OCI-LY3 (cell line): Measurements from ENCODE around the gene OVAAL.

Experiments
- H2AFZ ChIP-seq: fragments of 200-600, 300-600 bp; shearing (Covaris generic); 2 replicates; pipeline ENCODE4 v1.6.0; 2014; ENCODE audit warnings: antibody characterized with exemption, low read depth, low read length
- H3K27ac ChIP-seq: fragments of 200-600, 300-600 bp; sonication (generic); 2 replicates; pipeline ENCODE4 v1.5.1; 2014; ENCODE audit warnings: mild to moderate bottlenecking, low read length, moderate library complexity, mixed read lengths
- H3K27me3 ChIP-seq: fragments of 200-600, 300-600 bp; sonication (generic); 2 replicates; pipeline ENCODE4 v1.6.1; 2014; ENCODE audit warnings: low read depth, low read length, mixed read lengths
- H3K36me3 ChIP-seq: fragments of 200-600, 300-600 bp; sonication (generic); replicated peaks from 2 replicates; pipeline ENCODE3; 2014; ENCODE audit warnings: low read depth, low read length, mixed read lengths
- H3K4me1 ChIP-seq: fragments of 300-600, 200-600 bp; sonication (generic); 2 replicates; pipeline ENCODE4 v1.6.1; 2014; ENCODE audit warnings: low read length, mixed read lengths
- H3K4me2 ChIP-seq: fragments of 200-600, 300-600 bp; sonication (generic); 2 replicates; pipeline ENCODE4 v1.6.1; 2014; ENCODE audit warnings: low read length, mixed read lengths
- H3K4me3 ChIP-seq: fragments of 300-600, 200-600 bp; sonication (generic); 2 replicates; pipeline ENCODE4 v1.5.1; 2014; ENCODE audit warnings: antibody characterized with exemption, mild to moderate bottlenecking, low read length, moderate library complexity
- H3K79me2 ChIP-seq: fragments of 300-600, 200-600 bp; shearing (Covaris generic); 2 replicates; pipeline ENCODE4 v1.6.1; 2014; ENCODE audit warnings: mild to moderate bottlenecking, low read length, mixed read lengths
- H3K9ac ChIP-seq: fragments of 300-600, 200-600 bp; shearing (Covaris generic); 2 replicates; pipeline ENCODE4 v1.6.0; 2014; ENCODE audit warnings: mild to moderate bottlenecking, low read length, moderate library complexity
- H3K9me3 ChIP-seq: fragments of 200-600, 300-600 bp; shearing (Covaris generic); 2 replicates; pipeline ENCODE4 v1.6.1; 2014; ENCODE audit warnings: low read length, mixed read lengths; ENCODE audit not compliant: insufficient read depth
- H4K20me1 ChIP-seq: fragments of 200-600, 300-600 bp; sonication (generic); 2 replicates; pipeline ENCODE4 v1.6.1; 2016; ENCODE audit warnings: low read length, mixed read lengths; ENCODE audit not compliant: insufficient read depth
- CTCF ChIP-seq: fragments of 200-600, 300-600 bp; sonication (generic); IDR thresholded peaks from 2 replicates; pipeline ENCODE4 v1.5.1; 2014; ENCODE audit warnings: antibody characterized with exemption, low read length, low read depth
- EZH2phosphoT487 ChIP-seq: fragments of 200-600 bp; shearing (Covaris generic); IDR thresholded peaks from 2 replicates; pipeline ENCODE4 v1.6.1; 2018; ENCODE audit warnings: antibody characterized with exemption, mixed run types, low read depth

Gene OVAAL

GRCh38 chr1:180528868-180529470 is 29.8 kb upstream of the OVAAL start:
- Histone ChIP-seq H3K4me2 (no peak overlapping the region), H3K4me1 (peaks cover 15% of the 10 kb centered on the region), H3K27me3 (0 out of 2 replicates have a peak, but pooled peaks cover 3% of the 10 kb centered on the region), H2AFZ (no peak overlapping the region), H3K9ac (no peak overlapping the region), H3K4me3 (no peak overlapping the region), H3K36me3 (no peaks in the 10 kb centered on the region), H3K79me2 (no peaks in the 10 kb centered on the region), H4K20me1 (no peaks in the 10 kb centered on the region), H3K27ac (no peak overlapping the region), H3K9me3 (no peaks in the 10 kb centered on the region)
- TF ChIP-seq EZH2phosphoT487 (no peak), CTCF (no peak)

GRCh38 chr1:180530501-180530900 is 28.3 kb upstream of the OVAAL start:
- Histone ChIP-seq H3K4me1 (peaks cover 8% of the 10 kb centered on the region), H3K4me3 (no peak overlapping the region), H3K9me3 (no peaks in the 10 kb centered on the region), H4K20me1 (no peaks in the 10 kb centered on the region), H3K27me3 (0 out of 2 replicates have a peak, but pooled peaks cover 3% of the 10 kb centered on the region), H3K4me2 (no peak overlapping the region), H3K9ac (no peak overlapping the region), H3K27ac (no peak overlapping the region), H3K36me3 (no peaks in the 10 kb centered on the region), H3K79me2 (no peaks in the 10 kb centered on the region), H2AFZ (no peak overlapping the region)
- TF ChIP-seq CTCF (no peak), EZH2phosphoT487 (no peak)

GRCh38 chr1:180532854-180533253 is 25.9 kb upstream of the OVAAL start:
- TF ChIP-seq EZH2phosphoT487 (no peak), CTCF (no peak)
- no peaks in the 10 kb centered on the region for H4K20me1 ChIP-seq

GRCh38 chr1:180533266-180533987 is 25.3 kb upstream of the OVAAL start:
- TF ChIP-seq CTCF (peak; percentile 97), EZH2phosphoT487 (no peak)
- 0 out of 2 replicates have a peak overlapping the region, but pooled peaks have one; percentile 1 for H3K9ac ChIP-seq
- peak overlapping the region; percentile 30 for H3K4me3 ChIP-seq
- H3K4me2 ChIP-seq = peak overlapping the region; percentile 55
- peaks cover 15% of the 10 kb centered on the region for H3K27me3 ChIP-seq
- no peak overlapping the region for H3K27ac ChIP-seq
- no peaks in the 10 kb centered on the region for H4K20me1 ChIP-seq
- H3K79me2 ChIP-seq = no peaks in the 10 kb centered on the region
- H3K9me3 ChIP-seq = no peaks in the 10 kb centered on the region
- peaks cover 17% of the 10 kb centered on the region for H3K4me1 ChIP-seq
- H3K36me3 ChIP-seq = no peaks in the 10 kb centered on the region
- H2AFZ ChIP-seq = peak overlapping the region; percentile 92

More at GRCh38 chr1:180532854-180533253, 25.9 kb upstream of the OVAAL start:
- H3K79me2 ChIP-seq = no peaks in the 10 kb centered on the region
- no peaks in the 10 kb centered on the region for H3K36me3 ChIP-seq
- H3K27ac ChIP-seq = no peak overlapping the region
- H3K4me3 ChIP-seq = no peak overlapping the region
- no peaks in the 10 kb centered on the region for H3K9me3 ChIP-seq
- H3K4me2 ChIP-seq = peak overlapping the region; percentile 55; the same call in 1 of the 2 replicates
- H3K4me1 ChIP-seq = peaks cover 17% of the 10 kb centered on the region
- H3K27me3 ChIP-seq = peaks cover 15% of the 10 kb centered on the region
- no peak overlapping the region for H3K9ac ChIP-seq
- H2AFZ ChIP-seq = peak overlapping the region; percentile 3; the same call in 1 of the 2 replicates
